C4-2B (cell line): Measurements from ENCODE around the gene OR4N5.

Source experiments
- ZFX ChIP-seq: fragments of 450-650 bp; IDR thresholded peaks from 2 replicates; pipeline ENCODE4 v1.6.1; 2017
- TF ChIP-seq, protein P1 (sequence below): fragments of 450-650 bp; conservative IDR thresholded peaks from 2 replicates; pipeline ENCODE4 v1.5.1; 2017; ENCODE audit warnings: mild to moderate bottlenecking

- TF ChIP-seq, protein P1, sequence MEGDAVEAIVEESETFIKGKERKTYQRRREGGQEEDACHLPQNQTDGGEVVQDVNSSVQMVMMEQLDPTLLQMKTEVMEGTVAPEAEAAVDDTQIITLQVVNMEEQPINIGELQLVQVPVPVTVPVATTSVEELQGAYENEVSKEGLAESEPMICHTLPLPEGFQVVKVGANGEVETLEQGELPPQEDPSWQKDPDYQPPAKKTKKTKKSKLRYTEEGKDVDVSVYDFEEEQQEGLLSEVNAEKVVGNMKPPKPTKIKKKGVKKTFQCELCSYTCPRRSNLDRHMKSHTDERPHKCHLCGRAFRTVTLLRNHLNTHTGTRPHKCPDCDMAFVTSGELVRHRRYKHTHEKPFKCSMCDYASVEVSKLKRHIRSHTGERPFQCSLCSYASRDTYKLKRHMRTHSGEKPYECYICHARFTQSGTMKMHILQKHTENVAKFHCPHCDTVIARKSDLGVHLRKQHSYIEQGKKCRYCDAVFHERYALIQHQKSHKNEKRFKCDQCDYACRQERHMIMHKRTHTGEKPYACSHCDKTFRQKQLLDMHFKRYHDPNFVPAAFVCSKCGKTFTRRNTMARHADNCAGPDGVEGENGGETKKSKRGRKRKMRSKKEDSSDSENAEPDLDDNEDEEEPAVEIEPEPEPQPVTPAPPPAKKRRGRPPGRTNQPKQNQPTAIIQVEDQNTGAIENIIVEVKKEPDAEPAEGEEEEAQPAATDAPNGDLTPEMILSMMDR, result no peak
- no peak for TF ChIP-seq ZFX
Measured at GRCh38 chr14:20179880-20180279, 41.3 kb downstream of the OR4N5 start.
